IMR-90 (cell line): ENCODE measurements around the gene CAMTA1. TPM values are rescaled to one million over a fixed set of nuclear protein-coding genes. Genes with fewer than 3 reads are reported as not detected.

Experiments used
- ATAC-seq: fragments of 200-7000 bp; cut with Tn5 transposase; 2 replicates; pipeline ENCODE4 v1.9.1; 2020; ENCODE audit warnings: low read depth, mild to moderate bottlenecking, moderate library complexity
- BruUV-seq: library from RNA; stranded (reverse); fragments of 400-500 nt; replicated peaks from 2 replicates; lab custom pipeline; 2021; lab: Mats Ljungman, UMichigan
- CTCF ChIA-PET: fragments of 300-600 bp; formaldehyde crosslinking; extraction: SDS; loops from one replicate; lab custom pipeline; 2021; ENCODE audit warnings: antibody characterized with exemption; lab: Yijun Ruan, JAX
- POLR2A ChIA-PET: fragments of 300-600 bp; sonication (Branson Sonifier 250); formaldehyde crosslinking; loops from one replicate; lab custom pipeline; 2022; ENCODE audit warnings: antibody characterized with exemption; ENCODE audit not compliant: unreplicated experiment; lab: Charles Lee
- DNase-seq: peaks from one replicate; pipeline ENCODE4 v3.0.0; 2013
- H2AFZ ChIP-seq: replicated peaks from 2 replicates; pipeline ENCODE3; 2013; ENCODE audit warnings: low read length, mild to moderate bottlenecking; ENCODE audit not compliant: poor library complexity
- H2AK5ac ChIP-seq: 2 replicates; pipeline ENCODE4 v1.6.1; 2013; ENCODE audit warnings: low read depth, low read length, inconsistent platforms
- H2AK9ac ChIP-seq: replicated peaks from 2 replicates; pipeline ENCODE3; 2013; ENCODE audit warnings: mild to moderate bottlenecking, low read depth, low read length, moderate library complexity; ENCODE audit not compliant: poor library complexity
- H2BK120ac ChIP-seq: 2 replicates; pipeline ENCODE4 v1.6.1; 2013; ENCODE audit warnings: low read depth, low read length, inconsistent platforms
- H2BK15ac ChIP-seq: 3 replicates; pipeline ENCODE4 v1.6.1; 2013; ENCODE audit warnings: low read depth, low read length, inconsistent platforms
- H2BK20ac ChIP-seq: 2 replicates; pipeline ENCODE4 v1.6.1; 2013; ENCODE audit warnings: low read depth, mild to moderate bottlenecking, inconsistent platforms, low read length, moderate library complexity
- H2BK5ac ChIP-seq: 2 replicates; pipeline ENCODE4 v1.6.1; 2013; ENCODE audit warnings: mild to moderate bottlenecking, low read depth, low read length, inconsistent platforms; ENCODE audit not compliant: poor library complexity, severe bottlenecking
- H3K14ac ChIP-seq: replicated peaks from 2 replicates; pipeline ENCODE4 v1.6.1; 2013; ENCODE audit warnings: low read depth, low read length, inconsistent platforms
- H3K18ac ChIP-seq: 2 replicates; pipeline ENCODE4 v1.6.1; 2013; ENCODE audit warnings: low read depth, low read length, control low read depth
- H3K23ac ChIP-seq: 2 replicates; pipeline ENCODE4 v1.6.1; 2013; ENCODE audit warnings: low read depth, low read length, inconsistent platforms
- H3K27ac ChIP-seq: 2 replicates; pipeline ENCODE4 v1.5.1; 2013; ENCODE audit warnings: mild to moderate bottlenecking, control low read depth, low read length; ENCODE audit not compliant: insufficient read depth
- H3K27me3 ChIP-seq: 2 replicates; pipeline ENCODE4 v1.6.1; 2013; ENCODE audit warnings: low read length; ENCODE audit not compliant: control insufficient read depth, insufficient read depth
- H3K36me3 ChIP-seq: 2 replicates; pipeline ENCODE4 v1.6.1; 2013; ENCODE audit warnings: low read length, mixed read lengths; ENCODE audit not compliant: control insufficient read depth, insufficient read depth
- H3K4ac ChIP-seq: 2 replicates; pipeline ENCODE4 v1.6.1; 2013; ENCODE audit warnings: low read depth, low read length, inconsistent platforms
- H3K4me1 ChIP-seq: 2 replicates; pipeline ENCODE4 v1.6.1; 2013; ENCODE audit warnings: low read length, mixed read lengths; ENCODE audit not compliant: control insufficient read depth, insufficient read depth
- H3K4me2 ChIP-seq: 2 replicates; pipeline ENCODE4 v1.6.1; 2013; ENCODE audit warnings: low read depth, mild to moderate bottlenecking, control low read depth, low read length, moderate library complexity
- H3K4me3 ChIP-seq: 2 replicates; pipeline ENCODE4 v1.5.1; 2013; ENCODE audit warnings: low read depth, mild to moderate bottlenecking, control low read depth, low read length, moderate library complexity; ENCODE audit not compliant: insufficient read depth
- H3K56ac ChIP-seq: 2 replicates; pipeline ENCODE4 v1.6.1; 2013; ENCODE audit warnings: low read length, inconsistent platforms; ENCODE audit not compliant: insufficient read depth; ENCODE audit errors: extremely low read depth
- H3K79me1 ChIP-seq, 2 experiments: 2 replicates each; pipeline ENCODE4 v1.6.1; 2013; ENCODE audit warnings: low read length in 2 of 2, inconsistent platforms in 1 of 2, low read depth in 1 of 2
- H3K9ac ChIP-seq: 2 replicates; pipeline ENCODE4 v1.6.1; 2013; ENCODE audit warnings: low read depth, low read length, control low read depth
- H3K9me1 ChIP-seq: 2 replicates; pipeline ENCODE4 v1.6.1; 2013; ENCODE audit warnings: low read length, inconsistent platforms; ENCODE audit not compliant: insufficient read depth
- H3K9me3 ChIP-seq: 2 replicates; pipeline ENCODE4 v1.6.1; 2013; ENCODE audit warnings: low read length; ENCODE audit not compliant: control insufficient read depth, insufficient read depth
- H4K20me1 ChIP-seq: 2 replicates; pipeline ENCODE4 v1.6.1; 2013; ENCODE audit warnings: low read length, inconsistent platforms; ENCODE audit not compliant: insufficient read depth
- H4K5ac ChIP-seq: 2 replicates; pipeline ENCODE4 v1.6.1; 2013; ENCODE audit warnings: mild to moderate bottlenecking, low read depth, low read length, control low read depth
- H4K8ac ChIP-seq, 2 experiments: 2 replicates each; pipeline ENCODE4 v1.6.1; 2013; ENCODE audit warnings: low read depth in 2 of 2, low read length in 2 of 2, control low read depth in 1 of 2, inconsistent platforms in 1 of 2
- H4K91ac ChIP-seq: 2 replicates; pipeline ENCODE4 v1.6.1; 2013; ENCODE audit warnings: low read depth, low read length, inconsistent platforms; ENCODE audit not compliant: insufficient read depth
- BHLHE40 ChIP-seq: fragments of 150-350 bp; IDR thresholded peaks from 2 replicates; pipeline ENCODE4 v1.6.1; 2016; ENCODE audit warnings: mild to moderate bottlenecking, low read depth, low read length
- CEBPB ChIP-seq: IDR thresholded peaks from 2 replicates; pipeline ENCODE4 v1.6.1; 2012; ENCODE audit warnings: low read depth, low read length, improper control_type of control experiment
- CHD1 ChIP-seq: IDR thresholded peaks from 2 replicates; pipeline ENCODE4 v1.6.1; 2012; ENCODE audit warnings: low read depth, low read length, improper control_type of control experiment
- FOS ChIP-seq: fragments of 150-350 bp; IDR thresholded peaks from 2 replicates; pipeline ENCODE4 v1.6.1; 2016; ENCODE audit warnings: low read depth, low read length
- MAFK ChIP-seq: IDR thresholded peaks from 2 replicates; pipeline ENCODE4 v1.6.1; 2012; ENCODE audit warnings: low read depth, low read length, improper control_type of control experiment
- MAZ ChIP-seq: IDR thresholded peaks from 2 replicates; pipeline ENCODE4 v1.6.1; 2012; ENCODE audit warnings: low read depth, mild to moderate bottlenecking, low read length, improper control_type of control experiment, moderate library complexity, borderline replicate concordance
- MXI1 ChIP-seq: IDR thresholded peaks from 2 replicates; pipeline ENCODE4 v1.6.1; 2012; ENCODE audit warnings: low read depth, mild to moderate bottlenecking, low read length, moderate library complexity, borderline replicate concordance
- NFE2L2 ChIP-seq: fragments of 150-350 bp; IDR thresholded peaks from 2 replicates; pipeline ENCODE4 v1.6.1; 2016; ENCODE audit warnings: low read depth, mild to moderate bottlenecking, low read length
- POLR2A ChIP-seq: IDR thresholded peaks from 2 replicates; pipeline ENCODE4 v1.6.1; 2012; ENCODE audit warnings: mild to moderate bottlenecking, low read depth, low read length
- RAD21 ChIP-seq: IDR thresholded peaks from 2 replicates; pipeline ENCODE4 v1.6.1; 2012; ENCODE audit warnings: low read length, improper control_type of control experiment
- RCOR1 ChIP-seq: IDR thresholded peaks from 2 replicates; pipeline ENCODE4 v1.6.1; 2012; ENCODE audit warnings: mild to moderate bottlenecking, low read length, improper control_type of control experiment; ENCODE audit not compliant: insufficient replicate concordance
- RFX5 ChIP-seq: IDR thresholded peaks from 2 replicates; pipeline ENCODE4 v1.8.0; 2012; ENCODE audit warnings: low read depth, mild to moderate bottlenecking, low read length, moderate library complexity
- SMC3 ChIP-seq: fragments of 150-350 bp; IDR thresholded peaks from 2 replicates; pipeline ENCODE4 v1.6.1; 2016; ENCODE audit warnings: low read depth, mild to moderate bottlenecking, antibody characterized with exemption, low read length, moderate library complexity
- WGBS, 2 experiments: methylation state at CpG; one replicate each; pipeline versions ENCODE4 v1.1.5 to v1.1.7; 2013; ENCODE audit warnings: missing lambda C conversion rate in 2 of 2; ENCODE audit not compliant: insufficient read length in 1 of 2; ENCODE audit errors: extremely low coverage in 2 of 2; 5-methylcytosine and 5-hydroxymethylcytosine counted together
- dilution Hi-C: fragments of 300-500 bp; cut with HindIII; formaldehyde crosslinking; loops from one replicate; pipeline ENCODE4 v1.14.3; 2018; ENCODE audit warnings: low sequenced_read_pairs; ENCODE audit not compliant: unreplicated experiment
- in situ Hi-C: fragments of 300-500 bp; cut with MboI; formaldehyde crosslinking; loops from 3 replicates; pipeline ENCODE4 v1.14.3; 2019; ENCODE audit warnings: low sequenced_read_pairs, inconsistent platforms, mixed read lengths
- intact Hi-C: fragments of 100-400 bp; cut with micrococcal nuclease; formaldehyde crosslinking; loops from 2 replicates; pipeline ENCODE4 v1.10.0; 2022
- polyA plus RNA-seq, 3 experiments: library from polyadenylated mRNA; depleted of rRNA; stranded (reverse); fragments of >200 nt; gene quantifications; 2 replicates each; pipeline ENCODE4 v1.2.3, GENCODE V29; 2012; ENCODE audit warnings: low replicate concordance in 1 of 3
- total RNA-seq: library from RNA; depleted of rRNA; stranded (reverse); fragments of >200 nt; gene quantifications from 2 replicates; pipeline ENCODE4 v1.2.3, GENCODE V29; 2012
- TF ChIP-seq, protein P1 (sequence below): conservative IDR thresholded peaks from 2 replicates; pipeline ENCODE4 v1.5.1; 2012; ENCODE audit warnings: mild to moderate bottlenecking, low read depth, low read length, improper control_type of control experiment
- TF ChIP-seq, protein P2 (sequence below): fragments of 150-350 bp; IDR thresholded peaks from 2 replicates; pipeline ENCODE4 v1.6.1; 2017; ENCODE audit warnings: mild to moderate bottlenecking, antibody characterized with exemption, low read length, low read depth
- TF ChIP-seq, protein P3 (sequence below): fragments of 150-350 bp; IDR thresholded peaks from 2 replicates; pipeline ENCODE4 v1.6.1; 2016; ENCODE audit warnings: low read depth, mild to moderate bottlenecking, low read length, moderate library complexity, borderline replicate concordance

CAMTA1 gene
- total and polyA plus RNA-seq, 2 of the 4 experiments (the other 2 are of a cell fraction), result 35.5 to 74.3 TPM

DNA sequence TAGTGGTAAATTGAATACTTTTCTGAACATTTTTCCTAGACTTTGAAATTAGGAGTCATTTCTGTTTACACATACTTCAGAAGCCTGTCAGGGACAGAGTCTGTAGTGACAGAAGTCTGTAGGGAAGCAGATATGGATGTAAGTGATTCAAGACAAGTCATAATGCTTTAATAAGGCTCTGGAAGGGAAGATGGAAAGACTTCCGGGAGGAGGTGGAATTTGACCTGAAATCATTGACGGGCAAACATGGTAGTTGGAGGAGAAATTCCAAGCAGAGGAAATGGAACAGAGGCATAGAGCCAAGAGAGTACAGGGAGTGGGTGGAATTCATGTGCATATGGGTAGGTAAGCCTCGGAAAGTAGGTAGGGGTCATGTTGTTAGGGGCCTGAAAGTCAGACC is 22.5 kb downstream of the CAMTA1 start:
- Histone ChIP-seq H4K20me1 (peaks cover 18% of the 10 kb centered on the region), H3K4me2 (no peak overlapping the region), H3K4me1 (peaks cover 19% of the 10 kb centered on the region), H3K9ac (no peak overlapping the region), H2AK9ac (no peak overlapping the region), H3K18ac (no peak overlapping the region), H3K27me3 (no peaks in the 10 kb centered on the region), H2AK5ac (no peak overlapping the region), H3K9me3 (no peaks in the 10 kb centered on the region), H2BK20ac (no peak overlapping the region), H3K4ac (no peak overlapping the region; the same call in 1 of the 2 replicates), H2AFZ (no peak overlapping the region), H4K91ac (no peak overlapping the region), H3K56ac (no peak overlapping the region), H2BK15ac (no peak overlapping the region), H4K8ac (no peak overlapping the region), H3K27ac (no peak overlapping the region), H3K14ac (no peak overlapping the region), H3K23ac (no peak overlapping the region), H3K9me1 (peaks cover 14% of the 10 kb centered on the region), H3K4me3 (no peak overlapping the region), H2BK5ac (no peak overlapping the region), H3K36me3 (no peaks in the 10 kb centered on the region), H2BK120ac (no peak overlapping the region), H3K79me1 (peaks cover 36 to 74% of the 10 kb centered on the region in 2 experiments), H4K5ac (no peak overlapping the region)
- TF ChIP-seq POLR2A, result no peak
- no peak for TF ChIP-seq CHD1
- no peak for TF ChIP-seq BHLHE40
- TF ChIP-seq CEBPB, result no peak
- no peak for TF ChIP-seq RAD21
- no peak for TF ChIP-seq MAZ
- TF ChIP-seq, protein P1, sequence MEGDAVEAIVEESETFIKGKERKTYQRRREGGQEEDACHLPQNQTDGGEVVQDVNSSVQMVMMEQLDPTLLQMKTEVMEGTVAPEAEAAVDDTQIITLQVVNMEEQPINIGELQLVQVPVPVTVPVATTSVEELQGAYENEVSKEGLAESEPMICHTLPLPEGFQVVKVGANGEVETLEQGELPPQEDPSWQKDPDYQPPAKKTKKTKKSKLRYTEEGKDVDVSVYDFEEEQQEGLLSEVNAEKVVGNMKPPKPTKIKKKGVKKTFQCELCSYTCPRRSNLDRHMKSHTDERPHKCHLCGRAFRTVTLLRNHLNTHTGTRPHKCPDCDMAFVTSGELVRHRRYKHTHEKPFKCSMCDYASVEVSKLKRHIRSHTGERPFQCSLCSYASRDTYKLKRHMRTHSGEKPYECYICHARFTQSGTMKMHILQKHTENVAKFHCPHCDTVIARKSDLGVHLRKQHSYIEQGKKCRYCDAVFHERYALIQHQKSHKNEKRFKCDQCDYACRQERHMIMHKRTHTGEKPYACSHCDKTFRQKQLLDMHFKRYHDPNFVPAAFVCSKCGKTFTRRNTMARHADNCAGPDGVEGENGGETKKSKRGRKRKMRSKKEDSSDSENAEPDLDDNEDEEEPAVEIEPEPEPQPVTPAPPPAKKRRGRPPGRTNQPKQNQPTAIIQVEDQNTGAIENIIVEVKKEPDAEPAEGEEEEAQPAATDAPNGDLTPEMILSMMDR, result no peak
- TF ChIP-seq RCOR1, result no peak
- no peak for TF ChIP-seq MXI1
- TF ChIP-seq NFE2L2, result no peak
- TF ChIP-seq SMC3, result no peak
- TF ChIP-seq MAFK, result no peak
- no peak for TF ChIP-seq RFX5
- no peak for TF ChIP-seq FOS
- TF ChIP-seq, protein P2, sequence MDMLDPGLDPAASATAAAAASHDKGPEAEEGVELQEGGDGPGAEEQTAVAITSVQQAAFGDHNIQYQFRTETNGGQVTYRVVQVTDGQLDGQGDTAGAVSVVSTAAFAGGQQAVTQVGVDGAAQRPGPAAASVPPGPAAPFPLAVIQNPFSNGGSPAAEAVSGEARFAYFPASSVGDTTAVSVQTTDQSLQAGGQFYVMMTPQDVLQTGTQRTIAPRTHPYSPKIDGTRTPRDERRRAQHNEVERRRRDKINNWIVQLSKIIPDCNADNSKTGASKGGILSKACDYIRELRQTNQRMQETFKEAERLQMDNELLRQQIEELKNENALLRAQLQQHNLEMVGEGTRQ, result no peak
- TF ChIP-seq, protein P3, sequence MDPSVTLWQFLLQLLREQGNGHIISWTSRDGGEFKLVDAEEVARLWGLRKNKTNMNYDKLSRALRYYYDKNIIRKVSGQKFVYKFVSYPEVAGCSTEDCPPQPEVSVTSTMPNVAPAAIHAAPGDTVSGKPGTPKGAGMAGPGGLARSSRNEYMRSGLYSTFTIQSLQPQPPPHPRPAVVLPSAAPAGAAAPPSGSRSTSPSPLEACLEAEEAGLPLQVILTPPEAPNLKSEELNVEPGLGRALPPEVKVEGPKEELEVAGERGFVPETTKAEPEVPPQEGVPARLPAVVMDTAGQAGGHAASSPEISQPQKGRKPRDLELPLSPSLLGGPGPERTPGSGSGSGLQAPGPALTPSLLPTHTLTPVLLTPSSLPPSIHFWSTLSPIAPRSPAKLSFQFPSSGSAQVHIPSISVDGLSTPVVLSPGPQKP, result no peak
- CTCF ChIA-PET, result interaction anchor here (0.6 kb wide), 2 partner anchors 77 to 422 kb away, joined by 4 to 5 read pairs; no protein-coding TSS in a partner anchor
- no TSS peak for BruUV-seq
- 59% methylated on average over 2 of the region's 3 CpGs; no CpG with 5 or more reads in 1 of the 2 experiments for WGBS, 2 experiments
- POLR2A ChIA-PET, result no interaction called here
- dilution Hi-C loops, result no loop called here
- intact Hi-C loops, result no loop called here
- in situ Hi-C loops, result loop anchor here (10.0 kb wide), 1 partner anchor 837 kb away; no protein-coding TSS in a partner anchor
- peak; percentile 38; the same call in 1 of the 2 replicates for ATAC-seq
- peak; percentile 40 for DNase-seq
